DMS53 (cell line): Measurements from ENCODE around the gene CHID1.

ENCODE experiments used
- DNase-seq: peaks from one replicate; lab custom pipeline; 2025; lab: John Stamatoyannopoulos, UW

The CHID1 gene

GRCh38 chr11:836274-836673, 74.3 kb downstream of the CHID1 start:
- no peak for DNase-seq

DNA sequence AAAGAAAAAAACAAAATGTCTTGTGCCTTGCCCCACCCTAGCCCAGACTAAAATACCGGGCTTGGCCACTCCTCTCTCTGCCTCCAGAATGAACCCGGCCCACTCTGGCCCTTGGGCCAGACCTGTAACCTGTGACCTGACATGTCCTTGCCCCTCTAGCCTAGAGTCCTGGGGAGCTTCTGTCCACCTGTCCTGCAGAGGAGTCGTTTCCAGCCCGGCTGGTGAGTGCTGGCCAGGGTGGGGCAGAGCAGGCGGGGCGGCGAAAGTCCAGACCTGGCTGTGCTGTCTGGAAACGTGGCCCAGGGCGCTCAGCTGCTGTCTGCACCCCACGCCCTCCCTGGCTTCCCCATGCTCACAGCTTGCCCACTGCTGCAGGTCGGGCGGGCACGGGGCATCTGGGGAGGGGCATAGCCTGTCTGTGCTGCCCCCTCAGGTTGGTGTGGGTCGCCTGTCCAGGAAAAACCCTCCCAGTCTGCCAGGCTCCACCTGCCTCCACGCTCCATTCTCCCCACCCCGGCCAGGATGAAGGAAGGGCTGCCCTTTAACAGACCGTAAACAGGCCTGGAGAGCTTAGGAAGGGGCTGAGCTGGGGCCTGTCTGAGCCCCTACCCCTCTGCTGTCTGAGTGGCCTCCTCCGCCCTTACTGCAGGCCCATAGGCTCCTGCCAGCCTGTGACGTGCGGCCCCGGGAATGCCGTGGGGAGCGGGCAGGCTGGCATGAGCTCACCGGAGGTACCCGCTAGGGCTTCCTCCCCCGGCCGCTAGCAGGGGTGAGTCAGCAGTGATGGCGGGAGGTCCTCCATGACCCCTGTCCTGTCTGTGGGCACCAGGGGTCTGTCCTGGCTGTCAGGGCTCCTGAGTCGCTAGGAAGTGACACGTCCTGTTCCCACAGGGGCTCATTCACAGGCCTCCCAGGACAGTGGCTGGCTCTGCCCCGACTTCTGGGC, 76.0 kb downstream of the CHID1 start:
- DNase-seq, result peak; percentile 51

DNA sequence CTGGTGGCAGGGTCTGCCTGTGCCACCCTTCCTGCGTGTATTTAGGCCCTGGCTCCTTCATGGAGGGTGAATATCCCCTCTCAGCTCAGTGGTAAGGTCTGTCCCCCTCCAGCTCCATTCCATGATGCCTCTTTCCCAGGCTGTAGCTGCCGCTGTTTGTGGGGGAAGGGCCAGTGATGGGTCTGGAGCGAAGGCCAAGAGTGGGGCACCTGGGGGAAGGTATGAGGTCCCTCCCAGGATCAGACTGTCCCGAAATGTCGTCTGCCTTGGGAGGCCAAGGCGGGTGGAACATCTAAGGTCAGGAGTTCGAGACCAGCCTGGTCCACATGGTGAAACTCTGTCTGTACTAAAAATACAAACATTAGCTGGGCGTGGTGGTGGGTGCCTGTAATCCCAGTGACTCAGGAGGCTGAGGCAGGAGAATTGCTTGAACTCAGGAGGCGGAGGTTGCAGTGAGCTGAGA, 76.7 kb downstream of the CHID1 start:
- no peak for DNase-seq

GRCh38 chr11:833114-833791, 77.4 kb downstream of the CHID1 start:
- peak; percentile 90 for DNase-seq

DNA sequence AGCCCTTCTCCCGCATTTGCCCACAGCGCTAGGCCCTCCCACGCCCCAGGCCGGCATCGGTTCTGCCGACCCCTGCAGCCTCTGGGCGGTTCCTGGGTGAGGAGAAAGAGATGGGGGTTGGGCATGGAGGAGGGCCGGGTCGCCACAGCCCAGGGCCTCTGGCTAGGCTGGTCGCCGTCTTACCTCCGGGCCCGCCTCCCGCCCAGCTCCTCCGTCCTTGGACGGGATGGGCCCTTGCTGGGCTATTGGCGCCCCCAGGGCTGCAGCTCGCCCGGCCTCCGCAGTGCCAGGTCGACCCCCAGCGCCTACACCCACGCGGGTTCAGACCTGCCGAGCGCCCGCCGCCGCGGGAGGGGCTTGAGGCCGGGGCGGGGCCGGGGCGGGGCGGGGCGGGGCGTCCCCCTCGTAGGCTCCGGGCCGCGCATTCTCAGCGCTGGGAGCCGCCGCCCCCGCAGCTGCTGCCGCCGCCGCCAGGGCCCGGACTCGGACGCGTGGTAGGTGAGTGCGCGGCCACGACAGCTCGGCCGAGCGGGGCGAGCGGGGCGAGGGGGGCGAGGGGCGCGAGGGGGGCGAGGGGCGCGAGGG, 78.0 kb downstream of the CHID1 start, which contains the start of gene CD151:
TSS of gene CD151 (plus strand) at position 424 of the 585 bp plus-strand sequence. CDS start 3,118 bp downstream, outside the sequence.
- peak; percentile 90 for DNase-seq

DNA sequence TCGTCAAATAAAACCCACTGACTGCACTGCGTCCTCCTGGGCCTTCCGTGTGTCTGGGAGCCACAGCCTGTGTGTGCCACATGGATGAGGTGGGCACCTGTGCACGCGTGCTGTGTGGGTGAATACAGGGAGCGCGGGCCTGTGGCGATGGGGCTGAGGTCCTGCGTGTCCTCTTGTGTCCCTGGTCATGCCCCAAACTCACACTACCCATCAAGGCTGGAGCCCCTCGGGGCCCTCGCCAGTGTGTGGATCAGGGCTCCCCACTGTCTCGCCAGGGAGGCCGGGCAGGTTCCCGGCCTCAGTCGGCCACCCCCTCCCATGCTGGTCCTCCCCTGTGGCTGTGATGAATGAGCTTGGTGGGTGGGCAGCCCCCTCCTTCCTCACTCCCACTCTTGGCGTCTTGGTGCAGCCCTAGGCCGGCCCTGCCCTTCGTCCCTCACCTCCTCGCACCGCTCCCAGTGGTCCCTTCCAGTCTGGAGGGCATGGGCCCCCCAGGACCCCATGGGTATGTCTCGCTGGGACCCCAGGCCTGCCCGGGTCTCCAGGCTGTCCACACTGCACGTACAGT, 78.6 kb downstream of the CHID1 start:
- no peak for DNase-seq

DNA sequence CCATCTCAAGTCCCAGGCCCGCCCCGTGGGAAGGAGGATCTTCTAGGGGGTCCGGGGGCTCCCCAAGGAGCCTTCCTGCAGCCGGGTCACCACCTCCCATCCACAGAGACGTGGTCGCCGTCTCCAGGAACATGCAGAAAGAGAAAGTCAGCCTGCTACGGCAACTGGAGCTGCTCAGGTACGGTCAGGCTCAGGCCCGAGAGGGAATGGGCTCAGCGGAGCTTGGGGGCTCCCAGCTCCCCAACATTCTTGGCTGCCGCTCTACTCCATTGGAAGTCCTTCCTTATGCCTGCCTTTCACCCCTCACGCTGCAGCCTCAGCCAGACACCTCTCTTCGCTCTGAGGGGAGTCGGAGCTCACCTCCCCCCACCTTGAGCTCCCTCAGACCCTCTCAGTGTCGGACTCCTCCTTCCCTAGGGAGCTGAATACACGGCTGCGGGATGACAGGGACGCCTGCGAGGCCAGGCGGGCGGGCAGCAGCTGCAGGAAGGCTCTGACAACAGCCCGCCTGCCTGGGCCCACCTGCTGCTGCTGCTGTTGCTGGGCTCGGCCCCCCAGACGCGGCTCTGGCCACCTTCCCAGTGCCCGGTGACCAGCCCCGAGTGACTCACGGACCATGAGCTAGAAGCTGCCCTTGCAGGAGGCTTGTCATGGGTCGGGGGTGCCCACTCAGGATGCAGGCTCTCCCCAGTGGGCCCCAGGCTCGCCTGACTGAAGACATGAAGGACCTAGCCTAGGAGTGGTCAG, 79.3 kb downstream of the CHID1 start:
- peak; percentile 72 for DNase-seq

GRCh38 chr11:830295-831117, 80.1 kb downstream of the CHID1 start:
- DNase-seq, result peak; percentile 97

GRCh38 chr11:829847-830294, 80.7 kb downstream of the CHID1 start:
- peak; percentile 86 for DNase-seq

- DNase-seq, result peak; percentile 86
Observed at GRCh38 chr11:829176-829846, 81.3 kb downstream of the CHID1 start.

DNA sequence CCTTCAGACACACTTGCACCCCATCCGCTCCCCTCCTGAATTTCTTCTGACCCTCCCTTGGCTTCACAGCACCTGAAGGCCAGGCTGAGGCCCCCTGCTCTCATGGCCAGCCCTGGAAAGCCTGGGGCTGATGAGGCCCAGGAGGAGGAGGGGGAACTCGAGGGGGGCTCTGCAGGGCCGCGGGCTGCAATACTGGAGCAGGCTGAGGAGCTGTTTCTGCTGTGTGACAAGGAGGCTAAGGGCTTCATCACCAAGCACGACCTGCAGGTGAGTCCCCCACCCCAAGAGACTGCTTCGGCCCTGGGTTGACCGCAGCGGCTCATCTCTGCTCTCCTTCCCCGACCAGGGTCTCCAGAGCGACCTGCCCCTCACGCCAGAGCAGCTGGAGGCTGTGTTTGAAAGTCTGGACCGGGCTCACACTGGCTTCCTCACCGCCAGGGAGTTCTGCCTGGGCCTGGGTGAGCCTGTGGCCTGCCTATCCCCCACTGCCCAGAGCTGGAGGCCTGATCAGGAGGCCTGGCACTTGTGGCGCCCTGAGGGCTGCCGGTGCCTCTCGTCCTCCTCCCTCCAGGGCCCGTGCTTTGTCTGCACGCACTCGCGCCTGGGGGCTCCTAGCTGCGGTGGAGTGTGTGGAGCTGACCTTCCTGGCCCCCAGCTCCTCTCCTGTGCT, 82.0 kb downstream of the CHID1 start:
- DNase-seq, result no peak

GRCh38 chr11:827897-828192, 82.8 kb downstream of the CHID1 start, which contains the start of gene CRACR2B:
CRACR2B (plus strand) TSS chr11:827919; CDS start chr11:828608, 689 bp downstream.
- no peak for DNase-seq

GRCh38 chr11:827146-827896, 83.3 kb downstream of the CHID1 start:
- peak; percentile 93 for DNase-seq

DNA sequence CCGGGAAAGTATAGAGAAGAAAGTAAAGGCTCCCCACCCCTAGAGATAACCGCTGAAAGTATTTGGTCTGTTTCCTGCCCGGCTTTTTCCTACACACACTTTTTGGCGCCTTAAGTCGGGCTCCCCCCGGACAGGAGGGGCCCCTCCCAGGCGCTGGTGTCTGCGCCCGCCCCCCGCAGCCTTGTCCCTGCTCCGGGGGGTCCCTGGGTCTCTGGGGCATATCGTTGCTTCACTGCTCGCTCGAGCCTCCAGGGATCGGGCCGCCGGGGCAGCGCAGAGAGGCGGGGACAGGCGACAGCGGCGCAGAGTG, 83.8 kb downstream of the CHID1 start:
- DNase-seq, result no peak

DNA sequence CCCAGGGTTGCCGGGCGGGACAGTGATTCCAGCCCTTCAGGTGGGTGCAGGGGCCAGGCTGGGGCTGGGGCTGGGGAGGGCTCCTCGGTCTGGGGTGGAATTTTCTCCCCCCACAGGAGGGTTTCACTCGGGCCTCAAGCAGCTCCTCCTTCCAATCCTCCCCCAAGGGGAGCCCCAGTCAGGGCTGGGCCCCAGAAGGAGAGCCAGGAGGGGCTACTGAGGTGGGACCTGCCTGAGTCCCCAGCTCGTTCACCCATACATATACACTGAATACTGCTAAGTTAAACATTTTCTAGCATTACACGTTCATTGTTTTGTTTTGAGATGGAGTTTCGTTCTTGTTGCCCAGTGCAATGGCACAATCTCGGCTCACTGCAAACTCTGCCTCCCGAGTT, 84.4 kb downstream of the CHID1 start:
- DNase-seq, result no peak

DNA sequence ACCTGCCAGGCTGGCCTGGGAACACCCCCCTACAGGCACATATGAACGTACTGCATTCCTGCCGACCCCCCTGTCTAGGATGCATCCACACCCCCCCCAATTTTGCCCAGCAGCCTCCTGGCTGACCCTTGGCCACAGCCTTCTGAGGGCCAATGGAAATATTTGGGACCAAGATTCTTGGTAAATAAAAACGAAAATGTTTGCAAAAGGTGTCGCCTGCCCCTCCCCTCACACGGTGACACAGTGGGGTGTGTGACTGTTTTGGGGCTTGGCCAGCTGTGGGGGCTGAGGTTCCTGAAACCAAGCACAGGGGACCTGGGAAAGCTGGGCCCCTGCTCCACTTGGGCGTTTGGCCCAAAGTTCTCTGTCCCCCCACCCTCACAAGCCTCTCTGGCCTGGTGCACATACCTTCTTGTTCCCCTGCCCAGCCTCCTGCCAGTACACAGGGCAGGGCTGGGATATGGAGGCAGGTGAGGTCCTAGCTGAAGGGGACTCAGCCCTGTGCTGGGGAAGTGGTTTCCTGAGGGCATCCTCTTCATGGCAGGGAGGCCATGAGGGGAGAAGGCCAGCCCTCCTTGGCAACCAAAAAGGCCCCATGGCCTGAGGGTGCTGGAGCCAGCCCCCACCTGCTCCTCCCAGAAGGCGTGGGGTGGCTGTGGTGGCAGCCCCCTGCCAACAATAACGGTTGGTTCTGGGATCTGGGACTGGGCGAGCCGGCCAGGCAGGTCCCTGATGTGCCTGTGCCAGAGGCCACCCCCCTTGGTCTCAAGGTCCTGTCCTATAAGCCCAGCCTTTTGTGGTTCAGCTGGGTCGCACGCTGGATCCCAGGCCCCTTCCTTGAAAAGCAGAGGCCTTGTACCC, 85.0 kb downstream of the CHID1 start:
- peak; percentile 62 for DNase-seq

GRCh38 chr11:824942-825341, 85.7 kb downstream of the CHID1 start:
- DNase-seq, result peak; percentile 86
